ENCODE data around the gene DEGS2. TPM values are rescaled to one million over a fixed set of nuclear protein-coding genes. Genes with fewer than 3 reads are reported as not detected.
"Not testable (repeated sequence)": the region's sequence is repeated elsewhere in the genome, so short reads cannot be mapped to it uniquely, and the experiment has no call there.

DEGS2 gene
- total and polyA plus RNA-seq, 2 experiments from 2014 or later, result 1.4 TPM; not detected in 1

GRCh38 chr14:100187247-100187833, 27.9 kb upstream of the DEGS2 start:
- no peaks in the 10 kb centered on the region for H3K27me3 ChIP-seq (replicated peaks; ENCODE audit: insufficient read depth)
- H3K79me2 ChIP-seq (ENCODE audit: insufficient read depth), result no peaks in the 10 kb centered on the region
- H4K20me1 ChIP-seq (ENCODE audit: insufficient read depth), result no peaks in the 10 kb centered on the region
- H3K9ac ChIP-seq, result no peak overlapping the region
- H3K9me3 ChIP-seq (ENCODE audit: low read depth), result no peaks in the 10 kb centered on the region
- DNase-seq, result no peak
- in situ Hi-C loops (cut with MboI), result no loop called here
- no peak overlapping the region for H2AFZ ChIP-seq
- 92 to 98% methylated on average over 11 to 12 of the region's 12 CpGs for WGBS, 2 experiments (ENCODE audit: low coverage in 1 of 2, low lambda C conversion rate in 2 of 2, missing lambda C conversion rate in 2 of 2)
- no peak overlapping the region for H3K4me3 ChIP-seq
- no peaks in the 10 kb centered on the region for H3K36me3 ChIP-seq (ENCODE audit: low read depth)
- H3K27ac ChIP-seq, result no peak overlapping the region
- TF ChIP-seq EZH2phosphoT487 (IDR thresholded peaks at IDR 0.05; ENCODE audit: insufficient read depth, low read depth) (no peak), EZH2 (IDR thresholded peaks at IDR 0.05; ENCODE audit: insufficient read depth, poor library complexity, severe bottlenecking) (no peak)
- H3K4me2 ChIP-seq (ENCODE audit: unreplicated experiment), result no peak overlapping the region
- H3F3A ChIP-seq (ENCODE audit: insufficient read depth), result no peaks in the 10 kb centered on the region
- H3K9me2 ChIP-seq (ENCODE audit: insufficient read depth), result no peaks in the 10 kb centered on the region
- peaks cover 3% of the 10 kb centered on the region; the same call in 1 of the 2 replicates for H3K4me1 ChIP-seq (ENCODE audit: insufficient read depth)

GRCh38 chr14:100181876-100182551, 22.6 kb upstream of the DEGS2 start:
- in situ Hi-C loops (cut with MboI), result not testable (repeated sequence)
- 64 to 69% methylated on average over 3 to 4 of the region's 4 CpGs for WGBS, 2 experiments (ENCODE audit: low coverage in 1 of 2, low lambda C conversion rate in 2 of 2, missing lambda C conversion rate in 2 of 2)

GRCh38 chr14:100180671-100181070, 21.2 kb upstream of the DEGS2 start:
- H3K79me2 ChIP-seq (ENCODE audit: insufficient read depth); H3K27me3 ChIP-seq (replicated peaks; ENCODE audit: insufficient read depth); H3K9me3 ChIP-seq (ENCODE audit: low read depth); H3K36me3 ChIP-seq (ENCODE audit: low read depth); in situ Hi-C loops (cut with MboI); H3K4me2 ChIP-seq (ENCODE audit: unreplicated experiment); H3K9ac ChIP-seq; H3K4me3 ChIP-seq; H2AFZ ChIP-seq; DNase-seq; H3K27ac ChIP-seq; H3K4me1 ChIP-seq (ENCODE audit: insufficient read depth); H3F3A ChIP-seq (ENCODE audit: insufficient read depth); H3K9me2 ChIP-seq (ENCODE audit: insufficient read depth); H4K20me1 ChIP-seq (ENCODE audit: insufficient read depth): not testable (repeated sequence)
- 88% methylated on average over 20 of the region's 30 CpGs; no CpG with 5 or more reads in 1 of the 2 experiments for WGBS, 2 experiments (ENCODE audit: low coverage in 1 of 2, low lambda C conversion rate in 2 of 2, missing lambda C conversion rate in 2 of 2)

More at GRCh38 chr14:100181876-100182551, 22.6 kb upstream of the DEGS2 start:
- H3K9me3 ChIP-seq (ENCODE audit: low read depth); H3K9me2 ChIP-seq (ENCODE audit: insufficient read depth); H3K36me3 ChIP-seq (ENCODE audit: low read depth); H3K9ac ChIP-seq; H4K20me1 ChIP-seq (ENCODE audit: insufficient read depth); H3K4me2 ChIP-seq (ENCODE audit: unreplicated experiment); H3K79me2 ChIP-seq (ENCODE audit: insufficient read depth); H3K4me3 ChIP-seq; H3F3A ChIP-seq (ENCODE audit: insufficient read depth); H3K27me3 ChIP-seq (replicated peaks; ENCODE audit: insufficient read depth); H3K4me1 ChIP-seq (ENCODE audit: insufficient read depth); H3K27ac ChIP-seq: not testable (repeated sequence)
- H2AFZ ChIP-seq, result 0 out of 2 replicates have a peak overlapping the region, but pooled peaks have one; percentile 33
- peak; percentile 60 for DNase-seq

- H3K4me3 ChIP-seq, result no peak overlapping the region
- no peak overlapping the region for H3K27ac ChIP-seq
- TF ChIP-seq EZH2 (IDR thresholded peaks at IDR 0.05; ENCODE audit: insufficient read depth, poor library complexity, severe bottlenecking) (no peak), EZH2phosphoT487 (IDR thresholded peaks at IDR 0.05; ENCODE audit: insufficient read depth, low read depth) (no peak)
- no peak overlapping the region for H3K9ac ChIP-seq
- WGBS, 2 experiments (ENCODE audit: low coverage in 1 of 2, low lambda C conversion rate in 2 of 2, missing lambda C conversion rate in 2 of 2), result 94 to 95% methylated on average over 6 to 7 of the region's 7 CpGs
- H3K9me2 ChIP-seq (ENCODE audit: insufficient read depth), result no peaks in the 10 kb centered on the region
- H4K20me1 ChIP-seq (ENCODE audit: insufficient read depth), result no peaks in the 10 kb centered on the region
- no peak overlapping the region for H2AFZ ChIP-seq
- H3K4me1 ChIP-seq (ENCODE audit: insufficient read depth), result 0 out of 2 replicates have a peak, but pooled peaks cover 5% of the 10 kb centered on the region
- H3K36me3 ChIP-seq (ENCODE audit: low read depth), result no peaks in the 10 kb centered on the region
- H3K79me2 ChIP-seq (ENCODE audit: insufficient read depth), result no peaks in the 10 kb centered on the region
- in situ Hi-C loops (cut with MboI), result no loop called here
- H3F3A ChIP-seq (ENCODE audit: insufficient read depth), result no peaks in the 10 kb centered on the region
- no peak for DNase-seq
- no peaks in the 10 kb centered on the region for H3K27me3 ChIP-seq (replicated peaks; ENCODE audit: insufficient read depth)
- H3K9me3 ChIP-seq (ENCODE audit: low read depth), result no peaks in the 10 kb centered on the region
- no peak overlapping the region for H3K4me2 ChIP-seq (ENCODE audit: unreplicated experiment)
These were observed 19.2 kb upstream of the DEGS2 start for GRCh38 chr14:100178691-100179090.
